ENCODE measurements around the gene CFLAR.

GRCh38 chr2:201191132-201191875 is 75.3 kb downstream of the CFLAR start:
- TF ChIP-seq EZH2phosphoT487 (IDR thresholded peaks at IDR 0.05; ENCODE audit: low read length) = no peak
- TF ChIP-seq, protein P1, sequence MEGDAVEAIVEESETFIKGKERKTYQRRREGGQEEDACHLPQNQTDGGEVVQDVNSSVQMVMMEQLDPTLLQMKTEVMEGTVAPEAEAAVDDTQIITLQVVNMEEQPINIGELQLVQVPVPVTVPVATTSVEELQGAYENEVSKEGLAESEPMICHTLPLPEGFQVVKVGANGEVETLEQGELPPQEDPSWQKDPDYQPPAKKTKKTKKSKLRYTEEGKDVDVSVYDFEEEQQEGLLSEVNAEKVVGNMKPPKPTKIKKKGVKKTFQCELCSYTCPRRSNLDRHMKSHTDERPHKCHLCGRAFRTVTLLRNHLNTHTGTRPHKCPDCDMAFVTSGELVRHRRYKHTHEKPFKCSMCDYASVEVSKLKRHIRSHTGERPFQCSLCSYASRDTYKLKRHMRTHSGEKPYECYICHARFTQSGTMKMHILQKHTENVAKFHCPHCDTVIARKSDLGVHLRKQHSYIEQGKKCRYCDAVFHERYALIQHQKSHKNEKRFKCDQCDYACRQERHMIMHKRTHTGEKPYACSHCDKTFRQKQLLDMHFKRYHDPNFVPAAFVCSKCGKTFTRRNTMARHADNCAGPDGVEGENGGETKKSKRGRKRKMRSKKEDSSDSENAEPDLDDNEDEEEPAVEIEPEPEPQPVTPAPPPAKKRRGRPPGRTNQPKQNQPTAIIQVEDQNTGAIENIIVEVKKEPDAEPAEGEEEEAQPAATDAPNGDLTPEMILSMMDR (IDR thresholded peaks at IDR 0.05; ENCODE audit: low read length) = no peak
